GM18873 (cell line): ENCODE measurements around the gene NRN1L.
A peak's percentile ranks its signal among the peaks of the same experiment; 100 is the strongest.

Source experiments
- ATAC-seq: cut with Tn5 transposase; IDR thresholded peaks from one replicate; pipeline ENCODE4 v1.9.1; 2021; ENCODE audit warnings: mild to moderate bottlenecking, moderate library complexity, moderate number of reproducible peaks; ENCODE audit not compliant: unreplicated experiment, low FRiP score

The NRN1L gene

GRCh38 chr16:67881621-67882161 lies 3.0 kb upstream of the NRN1L start:
- ATAC-seq, result no peak

- ATAC-seq, result no peak
Observed at GRCh38 chr16:67882374-67883145, 2.1 kb upstream of the NRN1L start.

- no peak for ATAC-seq
Observed at GRCh38 chr16:67883146-67883871, 1.4 kb upstream of the NRN1L start.

GRCh38 chr16:67883872-67884261 lies 818 bp upstream of the NRN1L start:
- ATAC-seq, result no peak

GRCh38 chr16:67885545-67885944 lies 860 bp downstream of the NRN1L start:
- no peak for ATAC-seq

- no peak for ATAC-seq
Observed at GRCh38 chr16:67885976-67886375, 1.3 kb downstream of the NRN1L start.

GRCh38 chr16:67886387-67886786 lies 1.7 kb downstream of the NRN1L start:
- ATAC-seq, result no peak

- ATAC-seq, result no peak
Observed at GRCh38 chr16:67888331-67888730, 3.6 kb downstream of the NRN1L start.

GRCh38 chr16:67892375-67892774 lies 7.7 kb downstream of the NRN1L start:
- no peak for ATAC-seq

GRCh38 chr16:67892899-67893742 lies 8.4 kb downstream of the NRN1L start, which contains the start of gene PSKH1:
TSS of gene PSKH1 (plus strand) at chr16:67893254. CDS start at chr16:67908750, 15,496 bp downstream.
- ATAC-seq, result peak; percentile 81

GRCh38 chr16:67893743-67894399 lies 9.2 kb downstream of the NRN1L start:
- peak; percentile 19 for ATAC-seq

- ATAC-seq, result no peak
Observed at GRCh38 chr16:67897231-67897630, 12.5 kb downstream of the NRN1L start.

- ATAC-seq, result no peak
Observed at GRCh38 chr16:67901734-67902133, 17.0 kb downstream of the NRN1L start.

- ATAC-seq, result no peak
Observed at GRCh38 chr16:67902831-67903230, 18.1 kb downstream of the NRN1L start.

GRCh38 chr16:67907397-67908180 lies 22.9 kb downstream of the NRN1L start:
- no peak for ATAC-seq

GRCh38 chr16:67909056-67909742 lies 24.5 kb downstream of the NRN1L start:
- no peak for ATAC-seq

GRCh38 chr16:67910158-67910557 lies 25.5 kb downstream of the NRN1L start:
- no peak for ATAC-seq

- no peak for ATAC-seq
Observed at GRCh38 chr16:67914758-67915495, 30.2 kb downstream of the NRN1L start.
